ENCODE results near the gene EVPL.
"Not testable (repeated sequence)": the region's sequence is repeated elsewhere in the genome, so short reads cannot be mapped to it uniquely, and the experiment has no call there.

EVPL gene
- 0 to 0.20 reads per million in 2 donors for total RNA-seq

DNA sequence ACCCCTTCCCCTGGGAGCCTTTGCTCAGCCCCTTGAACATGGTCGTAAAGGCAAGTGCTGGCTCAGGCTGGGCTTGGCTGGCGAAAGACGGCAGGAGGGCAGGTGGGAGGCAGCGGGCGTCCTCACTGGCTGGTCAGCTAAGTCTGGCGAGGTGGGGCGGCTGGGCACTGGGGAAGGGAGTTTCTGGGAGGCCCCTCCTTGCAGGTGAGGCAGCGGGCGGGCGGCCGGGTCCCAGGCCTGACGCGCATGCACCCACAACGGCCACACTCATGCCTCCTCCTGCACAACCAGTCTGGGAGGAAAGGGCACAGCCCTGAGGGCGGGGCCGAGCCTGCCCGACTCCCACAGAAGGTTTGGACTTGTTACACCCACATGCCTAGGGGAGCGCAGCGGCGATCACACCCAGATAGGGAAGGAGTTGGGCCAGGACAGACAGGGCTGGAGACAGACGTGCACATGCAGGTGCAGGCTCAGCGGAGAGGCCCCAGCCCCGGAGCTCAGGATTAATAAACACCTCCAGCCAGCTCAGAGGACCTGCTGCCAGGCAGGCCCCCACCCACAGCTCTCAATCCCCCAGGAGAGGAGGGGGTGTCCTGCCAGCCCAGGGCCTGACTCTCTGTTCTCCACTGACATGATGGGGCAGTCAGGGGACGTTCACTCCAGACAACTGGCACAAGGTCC is at the start of gene EVPL:
Gene EVPL, minus strand, starts transcription at position 148 of the 681 bp plus-strand sequence. Its CDS starts 108 bp downstream, at position 40.
- no peak for DNase-seq

DNA sequence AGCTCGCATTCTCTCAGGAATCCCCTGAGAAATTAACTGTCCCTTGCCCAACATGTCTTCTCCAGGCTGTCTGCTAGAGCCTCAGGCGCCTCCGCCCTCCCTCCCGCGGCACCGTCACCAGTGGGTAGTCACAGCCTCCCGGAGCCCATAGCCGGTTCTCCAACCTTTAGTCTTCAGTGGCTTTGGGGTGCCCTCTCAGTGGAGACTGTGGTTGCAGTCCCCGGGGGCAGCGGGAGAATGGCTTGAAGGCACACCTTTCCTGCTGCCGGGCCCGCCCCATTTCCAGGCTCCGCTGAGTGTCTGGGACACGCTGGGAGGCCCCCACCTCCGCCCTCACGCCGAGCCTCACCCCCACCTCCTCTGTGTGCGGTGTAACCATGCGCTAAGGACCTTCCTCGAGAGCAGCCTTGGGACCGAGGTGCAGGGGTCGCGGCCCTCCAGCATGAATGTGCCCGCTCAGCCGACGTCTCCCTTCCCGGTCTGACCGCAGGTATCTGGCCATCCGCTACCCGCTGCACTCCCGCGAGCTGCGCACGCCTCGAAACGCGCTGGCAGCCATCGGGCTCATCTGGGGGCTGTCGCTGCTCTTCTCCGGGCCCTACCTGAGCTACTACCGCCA is 49.1 kb upstream of the EVPL start:
- no peak for DNase-seq

DNA sequence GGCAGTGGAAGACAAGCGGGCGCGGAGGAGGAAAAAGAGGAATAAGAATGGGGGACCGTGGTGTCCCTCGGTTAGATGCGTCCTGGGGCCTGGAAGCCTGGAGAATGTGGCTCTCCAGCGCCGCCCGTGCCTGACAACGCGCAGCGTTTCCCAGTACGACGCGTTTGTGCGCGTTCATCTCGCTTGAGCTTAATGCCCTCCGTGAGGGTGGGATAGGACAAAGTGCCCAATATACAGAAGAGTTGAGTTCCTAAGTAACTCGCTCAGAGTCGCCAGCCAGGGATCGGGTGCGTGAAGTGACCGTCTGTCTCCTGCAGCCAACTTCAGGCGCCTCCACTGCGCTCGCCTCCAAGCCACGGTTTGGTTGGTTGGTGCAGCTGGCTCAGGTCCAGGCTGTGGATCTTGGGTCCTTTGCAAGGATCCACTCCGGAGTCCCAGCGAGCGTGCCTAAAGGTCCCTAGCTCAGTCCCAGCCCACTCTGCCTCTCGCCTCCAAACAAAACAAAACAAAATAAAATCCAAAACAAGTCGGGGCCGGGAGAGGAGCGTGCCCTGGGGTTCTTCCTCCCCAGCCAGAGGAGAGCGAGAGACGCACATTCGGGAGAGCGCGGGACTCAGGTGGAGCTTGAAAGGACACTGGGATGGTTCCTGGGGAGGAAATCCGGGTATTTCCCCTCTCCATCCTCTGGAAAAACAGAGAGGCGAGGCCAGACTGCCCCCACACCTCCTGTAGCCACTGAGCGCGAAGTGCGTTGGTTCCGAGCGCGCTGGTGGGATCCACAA is 48.4 kb upstream of the EVPL start:
- DNase-seq: no peak

DNA sequence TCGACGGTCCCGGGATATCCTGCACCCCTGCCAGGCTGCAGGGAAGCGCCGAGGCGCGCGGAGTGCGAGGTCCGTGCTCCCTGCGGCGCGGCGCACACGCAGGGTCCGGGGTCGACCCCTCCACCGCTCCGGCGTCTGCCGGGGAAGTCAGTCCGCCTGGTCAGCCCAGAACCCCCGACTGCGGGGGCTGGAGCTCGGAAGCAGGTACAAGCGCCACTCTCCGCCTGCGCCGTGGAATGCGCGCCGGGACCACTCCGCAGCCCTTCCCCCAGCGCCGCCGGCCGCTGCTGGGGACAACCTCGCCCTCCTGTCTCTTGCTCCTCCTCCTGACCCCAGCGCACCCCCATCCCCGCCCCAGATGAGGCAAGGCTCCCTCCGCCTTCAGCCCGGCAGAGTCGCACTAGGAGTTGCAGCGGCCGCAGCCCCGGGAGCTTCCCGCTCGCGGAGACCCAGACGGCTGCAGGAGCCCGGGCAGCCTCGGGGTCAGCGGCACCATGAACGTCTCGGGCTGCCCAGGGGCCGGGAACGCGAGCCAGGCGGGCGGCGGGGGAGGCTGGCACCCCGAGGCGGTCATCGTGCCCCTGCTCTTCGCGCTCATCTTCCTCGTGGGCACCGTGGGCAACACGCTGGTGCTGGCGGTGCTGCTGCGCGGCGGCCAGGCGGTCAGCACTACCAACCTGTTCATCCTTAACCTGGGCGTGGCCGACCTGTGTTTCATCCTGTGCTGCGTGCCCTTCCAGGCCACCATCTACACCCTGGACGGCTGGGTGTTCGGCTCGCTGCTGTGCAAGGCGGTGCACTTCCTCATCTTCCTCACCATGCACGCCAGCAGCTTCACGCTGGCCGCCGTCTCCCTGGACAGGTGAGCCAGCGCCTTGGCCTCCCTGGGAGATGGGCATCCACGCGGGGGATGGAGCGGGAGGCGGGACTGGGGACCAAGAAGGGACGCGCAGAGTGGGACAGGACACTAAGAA is 47.6 kb upstream of the EVPL start, which contains the start of gene GALR2:
Gene GALR2, plus strand, starts transcription at position 392 of the 974 bp plus-strand sequence. Its CDS starts 103 bp downstream, at position 495.
- DNase-seq: no peak

DNA sequence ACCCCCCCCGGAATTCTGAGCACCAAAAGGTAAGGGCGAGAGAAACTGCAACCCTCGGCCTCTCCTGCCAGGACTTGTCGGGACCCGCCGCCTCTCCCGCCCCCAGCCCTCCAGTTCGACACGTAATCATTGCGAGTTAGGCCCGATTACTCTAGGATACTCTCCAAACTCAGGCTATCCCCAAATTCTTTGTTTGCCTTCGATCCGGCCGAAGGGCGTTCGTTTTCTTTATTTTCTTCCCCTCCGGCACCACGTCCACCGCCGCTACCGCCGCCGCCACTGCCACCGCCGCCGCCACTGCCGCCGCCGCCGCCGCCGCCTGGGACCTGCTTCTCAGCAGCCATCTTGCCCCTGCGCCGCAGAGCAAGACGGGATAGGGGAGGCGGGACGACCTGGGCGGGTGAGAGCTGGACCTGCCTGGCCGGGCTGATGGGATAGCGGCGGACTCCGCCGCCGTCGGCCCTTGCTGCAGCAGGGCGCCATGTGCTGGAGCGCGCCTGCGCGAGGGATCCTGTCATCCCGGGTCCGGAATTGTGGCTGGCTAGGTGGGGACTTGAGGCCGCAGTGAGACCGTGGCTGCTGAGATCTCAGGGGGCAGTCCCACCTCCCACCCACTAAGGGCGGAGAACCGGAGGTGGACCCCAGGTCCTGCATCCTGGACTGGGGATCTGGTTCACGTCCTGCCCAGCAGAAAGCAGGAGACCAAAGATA is 45.2 kb upstream of the EVPL start, which contains the start of gene SRP68:
Gene SRP68, minus strand, starts transcription at position 370 of the 711 bp plus-strand sequence. Its CDS starts 26 bp downstream, at position 344.
- peak; percentile 59 to 89 (median 72) for DNase-seq

DNA sequence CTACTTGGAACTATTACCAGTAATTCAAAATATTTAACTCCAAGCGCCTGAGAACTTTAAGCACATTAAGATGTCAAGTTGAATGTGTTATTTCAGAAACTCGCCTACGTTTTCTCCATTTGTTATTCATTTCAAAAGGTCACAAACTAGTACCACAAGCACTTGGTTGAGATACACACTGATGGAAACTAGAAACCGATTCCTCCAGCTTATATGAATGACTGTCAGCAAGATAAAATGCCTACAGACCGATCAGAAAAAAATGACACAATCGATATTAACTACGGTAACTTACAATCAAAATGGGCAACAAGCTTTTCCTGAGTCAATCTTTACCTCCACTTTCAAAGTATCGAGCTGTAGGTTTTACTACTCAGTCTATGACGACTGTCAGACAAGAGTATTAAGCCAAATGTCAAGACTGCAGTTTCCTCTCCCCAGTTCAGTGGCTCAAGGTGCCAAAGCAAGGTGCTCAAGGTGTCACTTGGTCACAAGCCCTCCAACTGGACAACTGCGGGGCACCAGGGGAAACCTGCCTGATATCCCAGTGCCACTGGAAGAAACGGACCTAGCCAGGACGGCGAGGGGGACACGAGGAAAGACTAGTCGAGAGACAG is 44.5 kb upstream of the EVPL start:
- peak in 1 of 5 experiments; percentile 11 for DNase-seq

DNA sequence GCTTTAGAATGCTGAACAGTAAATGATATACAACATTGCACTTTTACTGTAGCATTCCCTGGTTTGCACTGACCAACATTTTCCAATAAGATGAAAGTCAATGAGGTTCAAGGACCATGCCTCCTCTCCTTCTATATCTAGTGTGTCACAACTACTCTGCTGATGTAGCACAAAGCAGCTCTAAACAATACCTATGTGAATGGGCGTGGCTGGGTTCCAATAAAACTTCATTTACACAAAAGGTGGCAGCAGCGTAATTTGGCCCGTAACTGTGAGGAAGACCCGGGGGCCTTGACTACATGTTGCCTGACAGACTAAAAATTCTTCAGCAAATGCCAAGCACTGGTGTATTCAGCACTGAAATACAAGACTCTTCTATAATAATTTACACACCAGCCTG is 38.7 kb upstream of the EVPL start:
- no peak for DNase-seq

DNA sequence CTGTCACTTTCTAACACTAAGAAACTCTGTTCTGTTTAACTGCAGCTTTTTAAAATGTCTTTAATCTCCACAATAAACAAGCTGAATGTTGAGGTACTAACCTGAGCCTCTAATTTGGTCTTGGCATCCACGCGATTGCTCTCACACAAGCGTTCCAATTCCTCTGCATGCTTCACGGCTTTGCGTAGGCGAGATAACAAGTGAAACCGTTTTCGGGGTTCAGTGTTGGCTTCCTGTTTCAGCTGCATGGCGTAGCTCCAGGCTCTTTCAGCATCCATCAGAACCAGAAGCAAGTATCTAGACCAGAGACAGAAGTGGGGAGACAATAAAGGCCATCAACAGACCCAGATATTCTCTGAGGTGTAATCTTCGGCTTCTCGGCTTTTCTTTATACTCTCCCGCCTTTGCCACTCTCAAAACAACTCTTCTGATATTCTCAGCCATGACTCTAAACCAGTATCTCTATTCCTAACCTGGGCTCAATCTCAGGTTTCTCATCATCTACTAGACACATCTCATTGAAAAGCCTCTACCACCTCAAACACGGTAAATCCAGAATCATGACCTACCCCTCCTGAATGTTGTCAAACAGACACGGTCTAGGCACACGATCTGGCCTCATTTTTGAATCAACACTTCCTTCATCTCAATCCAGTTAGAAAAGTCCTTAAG is 36.9 kb upstream of the EVPL start:
- peak in 4 of 5 experiments; percentile 6 to 77 (median 32) for DNase-seq

DNA sequence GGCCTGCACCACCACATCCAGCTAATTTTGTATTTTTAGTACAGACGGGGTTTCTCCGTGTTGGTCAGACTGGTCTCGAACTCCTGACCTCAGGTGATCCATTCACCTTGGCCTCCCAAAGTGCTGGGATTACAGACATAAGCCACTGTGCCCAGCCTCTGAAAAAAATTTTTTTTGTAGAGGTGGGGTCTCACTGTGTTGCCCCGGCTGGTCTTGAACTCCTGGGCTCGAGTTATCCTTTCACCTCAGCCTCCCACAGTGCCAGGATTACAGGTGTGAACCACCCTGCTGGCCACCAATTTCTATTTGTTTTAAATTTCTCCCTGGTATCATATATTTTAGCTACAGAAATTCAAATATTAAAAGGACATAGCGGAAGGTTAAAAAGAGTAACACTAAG is 31.2 kb upstream of the EVPL start:
- DNase-seq: not testable (repeated sequence)

DNA sequence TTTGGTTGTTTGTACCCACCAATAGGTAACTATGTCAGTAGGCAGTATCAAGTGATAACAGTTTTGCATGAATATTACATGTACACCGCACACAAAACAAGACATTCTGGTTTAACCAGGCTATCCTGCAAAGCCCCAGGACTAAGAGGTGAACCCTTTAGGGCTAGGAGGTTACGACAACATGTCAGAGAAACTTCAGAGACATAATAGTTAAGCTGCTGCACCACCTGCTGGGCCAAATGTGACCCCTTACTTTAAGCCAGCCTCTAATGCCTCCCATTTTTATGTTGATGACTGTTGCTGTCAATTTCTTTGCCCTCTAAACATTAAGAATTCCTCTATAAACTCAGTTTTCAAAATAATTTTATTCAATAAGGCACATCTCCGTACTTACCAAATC is 29.8 kb upstream of the EVPL start:
- DNase-seq: no peak

DNA sequence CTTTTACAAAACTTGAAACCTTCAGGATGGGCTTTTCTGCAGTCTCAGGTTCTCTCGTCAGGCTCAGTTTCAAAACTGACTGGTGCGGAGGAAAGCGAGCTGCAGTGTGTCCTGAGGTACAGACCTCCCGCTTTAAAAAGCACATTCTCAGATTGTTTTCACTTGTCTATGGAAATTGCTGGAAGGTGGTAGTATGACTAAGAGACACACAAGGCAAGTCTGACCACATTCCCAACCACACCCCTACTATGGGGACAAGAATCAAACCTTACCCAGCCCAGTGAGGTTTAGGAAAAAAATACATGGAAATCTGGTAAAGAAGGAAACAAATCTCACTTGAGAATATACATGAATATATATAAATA is 27.0 kb upstream of the EVPL start:
- no peak for DNase-seq

DNA sequence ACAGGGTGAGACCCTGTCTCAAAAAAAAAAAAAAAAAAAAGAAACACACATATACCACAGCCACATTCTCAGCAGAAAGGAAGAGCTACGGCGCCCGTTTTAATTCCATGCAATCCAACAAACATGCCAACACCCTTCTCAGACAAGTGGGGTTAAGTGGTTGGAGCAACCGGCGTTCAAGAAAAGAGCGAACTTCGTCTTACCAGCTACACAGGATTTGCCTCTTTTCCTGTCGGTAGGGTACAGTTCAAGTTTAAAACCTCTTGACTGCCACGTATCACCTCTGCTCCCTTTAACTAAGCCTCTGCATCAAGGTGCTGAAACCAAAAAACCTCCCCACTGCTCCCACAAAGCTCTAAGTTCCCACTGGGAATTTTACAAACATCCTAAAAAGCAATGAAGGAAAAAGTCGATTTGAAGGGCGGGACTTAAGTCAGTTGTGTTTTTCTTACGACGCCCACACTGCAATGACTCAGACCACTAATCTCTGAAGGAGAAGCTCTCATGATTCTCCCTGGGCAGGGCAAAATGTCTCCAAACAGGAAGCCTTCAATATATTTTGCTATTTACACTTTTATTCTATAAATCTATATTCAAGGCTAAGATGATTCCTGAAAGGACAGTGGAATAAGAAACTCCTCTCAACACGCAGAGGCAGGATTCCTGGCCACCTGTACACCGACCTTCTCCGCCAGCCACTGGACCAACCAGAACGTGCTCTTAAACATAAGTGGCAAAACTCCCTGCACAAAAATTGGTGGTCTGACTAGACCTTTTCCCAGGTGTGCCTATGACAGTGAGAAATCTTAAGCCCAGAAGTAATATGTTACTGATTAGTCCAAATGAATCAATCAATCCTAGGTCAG is 26.4 kb upstream of the EVPL start:
- peak in 1 of 5 experiments; percentile 10 for DNase-seq

DNA sequence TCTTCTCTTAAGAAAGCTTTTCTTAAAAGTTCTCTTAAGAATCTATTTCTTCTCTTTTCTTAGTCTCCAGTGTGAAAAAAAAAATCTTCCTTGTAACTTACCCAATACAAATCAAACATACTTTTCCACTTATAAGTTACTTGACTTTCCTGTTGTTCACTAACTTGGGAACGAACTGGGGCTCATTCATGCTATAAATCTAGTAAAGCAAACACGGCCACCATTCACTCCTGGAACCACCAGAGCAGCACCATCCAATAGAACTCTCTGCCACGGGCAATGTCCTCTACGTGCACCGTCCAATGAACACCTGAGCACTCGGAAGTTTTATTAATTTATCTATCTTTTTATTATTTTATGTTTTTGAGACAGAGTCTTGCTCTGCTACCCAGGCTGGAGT is 24.5 kb upstream of the EVPL start:
- no peak for DNase-seq

DNA sequence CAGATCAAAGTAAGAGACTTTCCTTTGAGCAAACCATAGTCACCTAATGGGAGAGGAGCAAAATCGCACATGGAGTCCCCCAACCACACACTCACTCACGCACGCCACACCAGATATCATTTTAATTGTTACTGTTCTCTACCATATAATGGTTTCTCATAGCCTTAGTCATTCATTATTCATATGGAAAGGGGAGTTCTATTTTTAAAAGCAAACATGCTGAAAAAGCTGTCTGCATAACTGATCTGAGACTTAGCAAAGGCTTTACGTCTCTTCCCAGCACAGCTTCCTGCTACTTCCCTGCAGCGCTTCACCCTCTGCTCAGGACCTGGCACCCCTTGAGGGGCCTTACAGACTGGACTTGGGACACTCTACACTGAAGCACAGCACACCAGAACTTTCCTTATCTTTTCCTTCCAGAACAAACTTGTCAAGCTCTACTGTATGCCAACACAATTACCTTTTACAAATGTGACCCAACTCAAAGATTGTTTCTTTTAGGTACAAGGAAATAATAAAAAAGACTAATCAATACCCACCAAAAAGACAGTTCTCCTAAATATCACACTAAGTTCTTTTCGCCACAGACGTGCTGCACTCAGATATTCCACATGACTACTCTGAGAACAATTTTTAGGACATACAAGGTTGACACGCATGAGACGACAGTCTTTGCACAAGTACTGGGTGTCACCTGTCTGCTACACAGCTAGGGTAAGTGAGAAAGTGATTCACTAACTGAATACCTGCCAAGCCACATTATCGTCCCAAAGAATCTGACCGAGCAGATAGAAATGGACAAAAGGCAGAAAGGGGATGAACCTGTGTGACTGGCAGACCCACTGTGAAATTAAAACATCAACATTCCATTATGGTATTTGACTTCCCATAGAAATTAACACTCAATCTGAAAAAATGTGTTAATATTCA is 23.7 kb upstream of the EVPL start:
- DNase-seq: no peak

DNA sequence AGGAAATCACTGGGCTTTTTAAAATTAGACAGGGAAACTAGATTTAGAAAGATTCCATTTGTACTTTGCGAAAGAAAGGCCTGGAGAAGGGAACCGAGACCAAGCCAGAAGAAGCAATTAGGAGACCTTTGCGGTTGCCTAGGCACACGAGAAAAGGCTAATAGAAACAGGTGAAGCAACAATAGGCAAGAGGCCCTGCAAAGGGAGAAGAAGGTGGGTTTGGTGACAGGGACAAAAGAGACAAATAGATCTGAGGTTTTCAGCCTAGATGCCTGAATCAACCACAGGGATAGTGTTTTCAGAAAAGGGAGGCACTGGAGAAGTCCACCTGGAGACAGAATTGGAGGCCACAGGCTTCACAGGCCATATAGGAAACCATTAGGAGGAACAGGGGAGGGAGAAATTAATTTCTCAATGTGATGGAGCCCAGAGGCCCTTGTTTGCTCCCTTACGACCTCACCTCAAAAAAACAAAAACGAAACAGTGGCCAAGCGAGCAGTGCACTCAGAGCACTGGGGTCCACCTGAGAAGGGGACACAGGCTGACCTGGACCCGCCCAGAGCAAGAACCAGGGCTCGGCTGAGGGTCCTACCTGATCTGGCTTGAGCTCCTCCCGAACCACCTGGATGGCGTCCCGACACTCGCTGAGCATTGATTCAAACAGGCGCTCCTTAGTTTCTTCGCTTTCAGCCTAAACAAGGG is 22.9 kb upstream of the EVPL start:
- DNase-seq: no peak

DNA sequence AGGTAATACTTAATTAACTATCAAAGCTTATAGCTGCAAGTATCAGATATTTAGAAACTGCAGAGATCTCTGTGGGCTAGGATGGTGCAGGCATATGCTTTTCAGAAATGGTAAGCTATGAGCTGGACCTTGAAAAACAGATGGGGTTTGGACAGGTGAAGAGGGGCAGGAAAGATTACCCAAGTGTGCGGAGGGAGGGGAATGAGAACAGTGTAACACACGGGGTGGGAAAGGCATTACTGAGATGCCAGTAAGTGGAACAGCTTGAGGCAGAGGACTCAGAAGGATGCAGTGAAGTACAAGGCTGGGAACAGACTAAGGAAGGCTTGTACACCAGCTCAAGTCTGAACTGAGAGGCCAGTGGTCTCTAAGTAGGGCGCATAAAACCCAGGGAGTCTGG is 22.1 kb upstream of the EVPL start:
- DNase-seq: no peak

DNA sequence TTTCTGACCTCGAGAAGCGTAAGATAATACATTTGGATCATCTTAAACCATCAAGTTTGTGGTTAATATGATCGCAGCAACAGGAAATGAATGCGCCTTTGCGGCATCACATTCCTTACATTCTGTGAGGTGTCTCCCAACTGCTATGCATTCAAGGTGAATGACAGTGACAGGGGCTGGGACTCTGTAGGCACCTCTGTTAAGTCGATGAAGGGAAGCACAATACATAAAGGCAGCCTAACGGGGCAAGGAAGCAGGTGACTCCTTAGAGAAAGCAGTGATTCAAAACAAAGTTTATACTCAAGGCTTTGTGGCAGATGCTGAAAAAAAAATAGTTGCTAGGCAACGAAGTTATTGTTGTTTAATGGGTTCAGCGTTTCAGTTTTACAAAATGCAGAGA is 21.6 kb upstream of the EVPL start:
- peak in 1 of 5 experiments; percentile 46 for DNase-seq
